Right cardiac atrium (tissue), 5 donors: ENCODE data around the gene IL17C. TPM values are rescaled to one million over a fixed set of nuclear protein-coding genes. Genes with fewer than 3 reads are reported as not detected.
A peak's percentile ranks its signal among the peaks of the same experiment; 100 is the strongest.

Experiments
- ATAC-seq, 2 donors: fragments of 200-7000 bp; cut with Tn5 transposase; one replicate each; pipeline versions ENCODE4 v1.8.0 to v1.9.1; 2020; ENCODE audit warnings: moderate library complexity in 2 of 2, mild to moderate bottlenecking in 1 of 2
- DNase-seq, 3 donors: peaks; one replicate each; pipeline ENCODE4 v3.0.0-alpha.2; 2020
- H3K27ac ChIP-seq: one replicate; pipeline ENCODE4 v1.5.1; 2013; ENCODE audit warnings: mild to moderate bottlenecking, low read length, control low read depth, moderate library complexity
- H3K27me3 ChIP-seq: one replicate; pipeline ENCODE4 v1.6.1; 2013; ENCODE audit not compliant: control insufficient read depth, insufficient read depth
- H3K4me1 ChIP-seq: one replicate; pipeline ENCODE4 v1.6.1; 2013; ENCODE audit warnings: low read length; ENCODE audit not compliant: control insufficient read depth, insufficient read depth
- H3K4me3 ChIP-seq: one replicate; pipeline ENCODE4 v1.5.1; 2013; ENCODE audit warnings: low read length, control low read depth
- H3K9me3 ChIP-seq: one replicate; pipeline ENCODE4 v1.6.1; 2013; ENCODE audit warnings: low read length; ENCODE audit not compliant: control insufficient read depth
- WGBS: extraction: QIAGEN DNeasy Blood & Tissue Kit; methylation state at CpG from one replicate; pipeline ENCODE4 v1.1.7; 2013; 5-methylcytosine and 5-hydroxymethylcytosine counted together
- intact Hi-C, 4 donors: fragments of 100-400 bp; cut with DNase I; formaldehyde crosslinking; loops; one replicate each; pipeline versions ENCODE4 v1.11.0 to v1.14.0; 2022 to 2023
- polyA plus RNA-seq: library from polyadenylated mRNA; stranded (reverse); fragments of 200-250 nt; gene quantifications from one replicate; pipeline ENCODE4 v1.2.3, GENCODE V29; 2013
- total RNA-seq, 4 donors: library from RNA; stranded (reverse); fragmentation: NEBNext Ultra II Directional; extraction: Animal tissue kit (Norgen Biotek cat#: 25700); gene quantifications; one replicate each; pipeline ENCODE4 v1.2.1, GENCODE V29; 2021
- donor health status: healthy with polysubstance abuse.
- donor health status: DM: no; HTN: yes; CAD: no.
- donor health status: DM: no; HTN: no; CAD: no.
- donor health status: DM: no; HTN: yes; CAD: no; lungs with severe emphysema.
- donor health status: DM: yes; HTN: yes; CAD: no.

IL17C gene
- total and polyA plus RNA-seq, 5 donors = not detected

DNA sequence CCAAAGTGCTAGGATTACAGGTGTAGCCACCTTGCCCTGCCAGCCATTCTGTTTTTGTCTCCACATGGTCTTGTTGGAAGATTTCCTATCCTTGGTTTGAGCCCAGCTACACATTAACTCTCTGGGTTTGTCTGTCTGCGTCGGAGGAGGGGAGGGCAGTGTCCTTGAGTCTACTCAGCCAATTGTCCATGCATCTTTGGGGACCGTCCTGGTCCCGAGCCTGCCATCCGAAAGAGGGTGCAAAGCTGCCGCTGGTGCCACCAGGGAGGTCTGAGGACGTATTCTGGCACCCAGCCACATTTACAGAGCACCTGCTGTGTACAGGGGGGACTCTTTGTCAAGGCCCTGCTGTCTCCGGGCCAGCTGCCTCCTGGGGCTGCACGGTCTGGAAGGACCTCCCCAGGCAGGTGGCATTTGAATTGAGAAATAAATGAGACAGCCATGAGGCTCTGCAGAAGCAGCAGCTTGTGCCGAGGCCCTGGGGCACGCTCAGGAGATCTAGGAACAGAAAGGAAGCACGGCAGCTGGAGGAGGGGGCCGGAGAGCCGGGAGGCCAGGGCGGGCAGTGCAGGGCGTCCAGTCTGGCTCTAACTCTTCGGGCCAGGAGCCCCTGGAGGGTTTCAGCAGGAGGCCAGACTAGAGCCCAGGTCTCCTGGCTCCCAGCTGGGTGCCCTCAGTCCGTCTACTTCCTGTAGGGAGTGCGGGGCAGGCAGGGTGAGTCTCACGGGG lies 11.0 kb downstream of the IL17C start:
- peak in 2 of 3 donors; percentile 52 to 67 for DNase-seq
- ATAC-seq = no peak
- H3K27me3 ChIP-seq = no peaks in the 10 kb centered on the region
- peaks cover 5% of the 10 kb centered on the region for H3K4me1 ChIP-seq
- no peaks in the 10 kb centered on the region for H3K9me3 ChIP-seq
- WGBS = 76% methylated on average over 20 of the region's 20 CpGs
- peak overlapping the region; percentile 67 for H3K4me3 ChIP-seq
- H3K27ac ChIP-seq = no peak overlapping the region
- intact Hi-C loops = no loop called here

DNA sequence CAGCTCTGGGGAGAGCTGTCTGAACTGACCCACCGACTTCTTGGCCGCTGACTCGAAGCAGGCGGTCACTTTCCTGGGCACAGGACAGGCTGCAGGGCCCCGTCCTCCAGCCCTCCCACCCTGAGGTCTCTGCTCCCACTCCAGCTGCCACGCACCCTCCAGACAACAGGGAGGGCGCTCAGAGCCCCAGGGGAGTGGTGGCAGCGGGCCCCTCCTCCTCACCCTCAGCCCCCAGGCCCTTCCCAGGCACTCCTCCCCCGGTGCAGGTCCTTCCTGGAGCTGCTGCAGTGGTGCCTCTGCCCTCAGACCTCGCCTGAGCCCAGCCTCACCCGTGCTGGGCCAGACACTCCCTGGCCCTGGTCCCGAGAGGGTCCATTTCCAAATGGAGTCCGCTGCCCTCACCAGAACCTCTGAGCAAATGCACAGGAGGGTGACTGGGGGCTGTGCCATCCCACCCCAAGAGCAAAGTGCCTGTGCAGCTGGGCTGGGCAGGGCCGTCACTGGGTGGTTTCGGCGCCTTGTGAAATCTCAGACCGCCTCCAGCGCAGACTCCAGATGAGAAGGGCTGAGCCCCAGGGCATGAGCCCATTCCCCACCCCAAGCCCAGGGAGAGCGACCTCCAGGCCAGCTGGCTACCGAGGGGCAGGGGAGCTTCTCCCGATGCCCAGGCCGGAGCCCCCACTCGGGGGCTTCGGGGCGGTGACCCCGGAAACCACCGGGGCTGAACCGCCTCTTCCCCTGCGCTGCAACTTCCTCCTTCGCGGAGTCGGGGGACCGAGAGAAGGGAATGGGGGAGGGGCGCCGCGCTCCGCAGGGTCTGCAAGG lies 11.8 kb downstream of the IL17C start:
- intact Hi-C loops = no loop called here
- ATAC-seq = peak; percentile 27 to 38
- no peaks in the 10 kb centered on the region for H3K9me3 ChIP-seq
- H3K27ac ChIP-seq = no peak overlapping the region
- 16% methylated on average over 37 of the region's 37 CpGs for WGBS
- H3K4me3 ChIP-seq = peak overlapping the region; percentile 67
- no peaks in the 10 kb centered on the region for H3K27me3 ChIP-seq
- peak; percentile 59 to 85 (median 80) for DNase-seq
- H3K4me1 ChIP-seq = peaks cover 5% of the 10 kb centered on the region

DNA sequence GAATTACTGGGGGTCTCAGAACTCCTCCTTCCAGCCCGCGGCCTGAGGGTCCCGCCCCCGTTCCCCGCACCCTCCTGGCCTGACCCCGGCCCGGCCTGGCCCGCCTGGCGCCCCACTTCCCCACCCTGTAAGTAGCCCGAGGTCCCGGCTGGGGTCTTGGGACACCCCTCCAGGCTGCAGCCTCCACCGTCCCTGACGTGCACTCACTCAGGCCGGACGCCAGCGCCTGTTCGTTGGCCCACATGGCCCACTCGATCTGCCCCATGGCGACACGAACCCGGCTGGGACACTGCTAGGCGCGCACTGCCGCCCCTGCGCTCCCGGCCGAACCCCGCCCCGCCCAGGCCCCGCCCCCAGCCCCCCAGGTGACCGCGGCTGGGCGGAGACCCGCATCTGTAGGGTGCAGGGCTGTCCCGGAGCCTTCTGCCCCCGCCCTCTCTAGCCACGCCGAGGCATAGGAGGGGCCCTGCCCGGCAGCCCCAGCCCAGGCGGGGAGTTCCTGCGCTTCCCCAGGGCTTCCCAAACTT lies 12.4 kb downstream of the IL17C start, which contains the start of gene CYBA:
TSS of gene CYBA (minus strand) at position 305 of the 527 bp plus-strand sequence. CDS start at position 265, 40 bp downstream.
- H3K27ac ChIP-seq = peak within 1 kb of the TSS; percentile 42
- DNase-seq (peak; percentile 79 to 94 (median 94)), ATAC-seq (peak; percentile 86 to 90)
- intact Hi-C loops = no loop called here
- WGBS = under 1% methylated on average over 41 of the region's 41 CpGs
- no peaks in the 10 kb centered on the region for H3K9me3 ChIP-seq
- peak within 1 kb of the TSS; percentile 67 for H3K4me3 ChIP-seq
- peaks cover 5% of the 10 kb centered on the region for H3K4me1 ChIP-seq
- no peaks in the 10 kb centered on the region for H3K27me3 ChIP-seq

DNA sequence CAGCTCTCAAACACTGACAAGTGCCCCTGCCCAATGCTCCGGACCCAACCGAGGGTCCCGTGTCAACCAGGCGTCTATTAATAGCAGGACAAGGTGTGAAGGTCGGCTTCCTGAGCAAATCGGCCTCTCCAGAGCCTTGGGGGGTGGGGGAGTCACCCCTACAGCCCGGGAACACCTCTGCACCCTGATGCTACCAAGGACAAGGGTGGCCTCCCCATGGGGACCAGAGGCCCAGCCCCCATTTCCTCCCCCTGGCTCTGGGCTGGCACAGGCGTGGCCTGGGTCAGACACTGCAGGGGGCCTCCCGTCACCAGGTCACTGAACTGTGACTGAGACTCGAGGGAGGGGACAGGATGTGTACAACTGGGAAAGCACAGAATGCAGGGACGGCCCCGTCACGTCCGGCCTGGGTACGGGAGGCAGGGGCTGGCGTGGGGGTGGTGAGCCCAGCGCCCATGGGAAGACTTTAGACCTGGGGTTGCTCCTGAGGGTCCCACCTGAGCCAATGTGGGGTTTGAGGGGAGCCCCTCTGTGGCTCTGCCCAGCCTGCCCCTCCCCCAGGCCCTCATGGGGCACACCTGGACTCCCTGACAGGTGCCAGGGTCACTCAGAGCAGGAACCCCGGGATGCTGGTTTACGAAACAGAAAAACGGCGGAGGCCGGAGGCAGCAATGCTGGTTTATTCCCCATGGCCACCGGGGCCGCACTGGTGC lies 13.1 kb downstream of the IL17C start:
- intact Hi-C loops = no loop called here
- 41% methylated on average over 24 of the region's 24 CpGs for WGBS
- ATAC-seq (peak; percentile 32 to 67), DNase-seq (peak; percentile 68 to 82 (median 81))
- Histone ChIP-seq H3K27me3 (no peaks in the 10 kb centered on the region), H3K4me3 (peak overlapping the region; percentile 67), H3K9me3 (no peaks in the 10 kb centered on the region), H3K4me1 (peaks cover 5% of the 10 kb centered on the region), H3K27ac (peak overlapping the region; percentile 42)

DNA sequence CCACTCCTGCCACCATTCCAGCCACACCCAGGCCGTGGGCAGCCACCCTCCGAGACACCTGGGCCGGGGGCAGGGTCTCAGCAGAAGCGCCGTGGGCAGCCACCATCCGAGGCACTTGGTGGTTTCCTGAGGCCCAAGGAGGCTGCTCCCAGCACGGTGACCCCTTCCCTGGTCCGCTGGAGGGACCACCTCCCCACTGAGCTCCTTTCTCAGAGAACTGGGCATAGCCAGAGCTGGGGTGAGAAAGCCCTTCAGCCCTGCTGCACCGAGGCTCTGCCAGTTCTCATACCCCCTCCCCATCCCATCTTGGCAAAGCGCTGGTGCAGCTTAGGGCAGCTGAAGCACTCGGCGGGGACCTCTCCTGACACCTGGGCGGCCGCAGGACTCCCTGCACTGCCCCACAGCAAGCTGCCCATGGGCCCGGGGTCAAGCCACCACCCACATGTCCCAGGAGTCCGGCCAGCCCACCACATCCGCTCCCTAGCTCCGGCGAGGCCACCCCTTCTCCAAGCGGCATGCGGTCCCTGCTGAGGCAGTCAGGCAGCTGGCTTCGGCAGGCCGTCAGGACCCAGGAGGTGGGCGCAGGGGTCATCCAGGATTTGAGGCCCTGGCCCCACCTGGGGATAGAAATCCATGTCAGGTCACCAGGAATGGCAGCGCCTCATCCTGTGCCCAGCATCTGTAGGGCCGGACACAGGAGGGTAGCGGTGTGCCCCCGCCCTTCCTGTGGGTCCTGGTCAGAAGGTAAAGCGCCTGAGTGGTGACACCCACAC lies 13.8 kb downstream of the IL17C start:
- peak; percentile 16 to 59 (median 53) for DNase-seq
- intact Hi-C loops = no loop called here
- Histone ChIP-seq H3K4me3 (no peak overlapping the region), H3K9me3 (no peaks in the 10 kb centered on the region), H3K27ac (no peak overlapping the region), H3K27me3 (no peaks in the 10 kb centered on the region), H3K4me1 (peaks cover 5% of the 10 kb centered on the region)
- no peak for ATAC-seq
- 85% methylated on average over 29 of the region's 29 CpGs for WGBS

DNA sequence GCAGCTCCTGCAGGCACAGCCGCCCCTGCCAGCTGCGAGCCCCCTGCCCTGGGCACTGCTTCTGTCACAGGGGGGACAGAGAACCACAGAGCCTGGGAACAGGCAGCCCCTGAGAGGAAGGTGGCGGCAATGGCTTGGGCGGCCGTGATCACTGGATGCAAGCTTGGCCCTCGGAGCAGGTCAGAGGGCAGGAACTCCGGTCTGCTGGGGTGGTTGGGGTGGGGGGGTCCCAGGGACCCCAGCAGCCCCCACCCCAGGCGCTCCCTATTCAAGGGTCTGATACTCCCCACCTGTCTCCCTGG lies 14.3 kb downstream of the IL17C start:
- no peaks in the 10 kb centered on the region for H3K9me3 ChIP-seq

DNA sequence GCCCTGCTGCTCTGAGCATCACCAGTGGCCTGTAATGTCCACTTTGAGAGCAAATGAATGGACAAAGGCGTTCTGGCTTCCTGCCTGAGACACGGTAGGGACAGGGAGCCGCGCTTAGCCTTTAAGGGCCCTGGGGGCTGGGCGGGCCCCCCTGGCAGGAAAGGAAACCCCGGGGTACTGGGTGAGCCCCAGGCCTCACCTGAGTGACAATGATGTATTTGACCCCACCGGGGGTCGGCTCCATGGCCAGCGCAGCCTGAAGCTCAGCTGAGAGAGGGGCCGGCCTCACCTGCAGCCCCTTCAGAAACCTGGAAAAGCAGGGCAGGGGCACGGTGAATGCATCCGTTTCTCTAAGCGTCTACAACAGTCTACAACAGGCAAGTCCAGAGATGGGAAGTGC lies 14.7 kb downstream of the IL17C start:
- WGBS = 88% methylated on average over 13 of the region's 13 CpGs
- ATAC-seq = no peak
- intact Hi-C loops = no loop called here

More for the DNA sequence above, 14.3 kb downstream of the IL17C start:
- intact Hi-C loops = no loop called here
- 95% methylated on average over 8 of the region's 8 CpGs for WGBS
- DNase-seq = peak in 1 of 3 donors; percentile 44
- Histone ChIP-seq H3K27ac (no peak overlapping the region), H3K4me1 (peaks cover 5% of the 10 kb centered on the region), H3K4me3 (no peak overlapping the region), H3K27me3 (no peaks in the 10 kb centered on the region)
- ATAC-seq = no peak

DNA sequence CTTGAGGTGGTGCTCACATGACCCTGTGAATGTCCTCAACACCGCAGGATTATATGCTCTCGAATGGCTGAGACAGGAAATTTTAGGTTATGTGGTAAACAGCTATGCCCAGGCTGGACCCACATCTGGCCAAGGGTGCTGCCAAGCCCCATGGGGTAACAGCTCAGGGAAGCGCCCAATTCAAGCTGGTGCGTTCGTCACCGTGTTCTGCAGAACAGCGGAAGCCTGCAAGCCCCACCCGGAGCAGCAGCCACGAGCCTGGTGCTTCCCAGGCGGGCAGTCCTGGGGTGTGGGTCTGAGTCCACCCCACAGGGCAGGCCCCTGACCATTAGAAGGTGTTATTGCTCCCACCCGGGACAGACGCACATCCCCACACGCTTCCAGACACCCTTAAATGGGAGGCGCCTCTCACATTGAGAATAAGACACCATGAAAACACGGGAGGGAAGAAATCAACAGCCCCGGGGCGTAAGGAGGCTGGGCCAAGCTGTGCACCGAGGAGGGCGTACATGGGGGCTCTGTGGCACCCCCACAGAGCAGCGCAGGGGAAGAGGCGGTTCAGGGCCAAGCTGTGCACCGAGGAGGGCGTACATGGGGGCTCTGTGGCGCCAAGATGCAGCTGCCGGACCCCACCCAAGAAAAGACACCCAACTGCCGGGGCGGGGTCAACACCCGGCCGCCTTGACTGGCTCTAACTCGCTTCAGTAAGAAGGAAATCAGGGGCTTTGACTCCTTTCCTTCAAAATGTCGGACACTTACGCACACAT lies 15.4 kb downstream of the IL17C start:
- H3K27ac ChIP-seq = no peak overlapping the region
- DNase-seq (peak in 2 of 3 donors; percentile 37 to 42), ATAC-seq (no peak)
- 87% methylated on average over 32 of the region's 32 CpGs for WGBS
- H3K27me3 ChIP-seq = no peaks in the 10 kb centered on the region
- peaks cover 5% of the 10 kb centered on the region for H3K4me1 ChIP-seq
- intact Hi-C loops = no loop called here
- no peaks in the 10 kb centered on the region for H3K9me3 ChIP-seq
- H3K4me3 ChIP-seq = no peak overlapping the region

More for the DNA sequence above, 14.7 kb downstream of the IL17C start:
- peak in 2 of 3 donors; percentile 47 to 51 for DNase-seq
- Histone ChIP-seq H3K27me3 (no peaks in the 10 kb centered on the region), H3K27ac (no peak overlapping the region), H3K4me3 (no peak overlapping the region), H3K4me1 (peaks cover 5% of the 10 kb centered on the region), H3K9me3 (no peaks in the 10 kb centered on the region)

DNA sequence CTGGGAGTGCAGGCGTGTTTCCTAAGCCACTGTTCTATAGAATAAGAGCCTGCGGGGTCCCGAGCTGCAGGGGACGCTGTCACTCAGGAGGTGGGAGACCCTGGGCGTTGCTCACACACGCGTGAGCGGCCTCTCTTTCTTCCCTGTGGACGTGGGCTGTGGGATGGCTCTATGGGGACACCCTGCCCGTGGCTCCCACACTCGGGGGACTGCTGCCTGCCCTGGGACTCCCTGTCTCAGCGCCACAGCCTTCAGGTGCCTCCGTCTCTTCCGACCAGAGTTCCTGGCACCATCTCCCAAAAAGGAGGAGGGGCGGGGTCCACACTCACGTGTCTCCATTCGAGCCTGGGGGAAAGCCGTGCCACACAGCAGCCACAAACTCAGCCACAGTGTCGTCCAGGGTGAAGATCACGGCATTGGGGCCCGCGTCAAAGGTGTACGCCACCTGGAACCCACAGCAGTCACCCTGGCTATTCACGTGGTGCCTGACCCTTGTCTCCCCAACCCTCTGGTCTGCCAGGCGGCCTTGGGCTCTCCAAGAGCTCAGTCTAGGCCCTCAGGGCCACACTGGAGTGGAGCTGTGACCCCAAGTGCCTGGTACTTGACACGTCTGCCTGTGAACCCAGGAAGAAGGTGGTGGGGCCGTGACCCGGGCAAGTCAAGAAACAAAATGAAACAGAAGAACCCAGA lies 16.1 kb downstream of the IL17C start:
- Histone ChIP-seq H3K4me3 (no peak overlapping the region), H3K27me3 (no peaks in the 10 kb centered on the region), H3K9me3 (no peaks in the 10 kb centered on the region), H3K4me1 (peaks cover 5% of the 10 kb centered on the region), H3K27ac (no peak overlapping the region)
- DNase-seq (peak in 2 of 3 donors; percentile 44 to 46), ATAC-seq (no peak)
- WGBS = 89% methylated on average over 28 of the region's 28 CpGs
- intact Hi-C loops = no loop called here
